HG03135 (cell line): ENCODE data around the gene HECW1.
"Not testable (repeated sequence)": the region's sequence is repeated elsewhere in the genome, so short reads cannot be mapped to it uniquely, and the experiment has no call there.

ENCODE experiments used
- ATAC-seq: cut with Tn5 transposase; IDR thresholded peaks from one replicate; pipeline ENCODE4 v1.9.1; 2021; ENCODE audit warnings: mild to moderate bottlenecking, moderate library complexity; ENCODE audit not compliant: unreplicated experiment

The HECW1 gene

GRCh38 chr7:43345696-43346095, 233.2 kb downstream of the HECW1 start:
- not testable (repeated sequence) for ATAC-seq

GRCh38 chr7:43351683-43352082, 239.2 kb downstream of the HECW1 start:
- ATAC-seq = no peak

- no peak for ATAC-seq
Observed at GRCh38 chr7:43353902-43354301, 241.5 kb downstream of the HECW1 start.

- ATAC-seq = no peak
Observed at GRCh38 chr7:43362652-43363034, 250.2 kb downstream of the HECW1 start.

GRCh38 chr7:43363035-43363791, 250.8 kb downstream of the HECW1 start:
- ATAC-seq = no peak

- ATAC-seq = no peak
Observed at GRCh38 chr7:43364391-43364790, 251.9 kb downstream of the HECW1 start.

GRCh38 chr7:43372676-43373355, 260.4 kb downstream of the HECW1 start:
- ATAC-seq = no peak

GRCh38 chr7:43377196-43377960, 264.9 kb downstream of the HECW1 start:
- no peak for ATAC-seq

GRCh38 chr7:43379210-43379609, 266.8 kb downstream of the HECW1 start:
- ATAC-seq = no peak

GRCh38 chr7:43384616-43385308, 272.3 kb downstream of the HECW1 start:
- no peak for ATAC-seq

GRCh38 chr7:43385309-43385680, 272.8 kb downstream of the HECW1 start:
- ATAC-seq = no peak

GRCh38 chr7:43385856-43386255, 273.4 kb downstream of the HECW1 start:
- ATAC-seq = no peak

- no peak for ATAC-seq
Observed at GRCh38 chr7:43387932-43388331, 275.5 kb downstream of the HECW1 start.

- no peak for ATAC-seq
Observed at GRCh38 chr7:43390576-43390975, 278.1 kb downstream of the HECW1 start.

GRCh38 chr7:43391518-43391917, 279.1 kb downstream of the HECW1 start:
- ATAC-seq = no peak

- ATAC-seq = no peak
Observed at GRCh38 chr7:43392638-43393330, 280.3 kb downstream of the HECW1 start.

GRCh38 chr7:43394441-43395130, 282.1 kb downstream of the HECW1 start:
- ATAC-seq = no peak

GRCh38 chr7:43395351-43395750, 282.9 kb downstream of the HECW1 start:
- no peak for ATAC-seq

GRCh38 chr7:43396187-43396740, 283.8 kb downstream of the HECW1 start:
- ATAC-seq = no peak

GRCh38 chr7:43398831-43399230, 286.4 kb downstream of the HECW1 start:
- ATAC-seq = no peak
